GM18907 (cell line): ENCODE data around the gene ACER3.
"Not testable (repeated sequence)": the region's sequence is repeated elsewhere in the genome, so short reads cannot be mapped to it uniquely, and the experiment has no call there.

Experiments used
- ATAC-seq: cut with Tn5 transposase; IDR thresholded peaks from one replicate; pipeline ENCODE4 v1.9.1; 2021; ENCODE audit warnings: mild to moderate bottlenecking, moderate library complexity; ENCODE audit not compliant: unreplicated experiment

The ACER3 gene

DNA sequence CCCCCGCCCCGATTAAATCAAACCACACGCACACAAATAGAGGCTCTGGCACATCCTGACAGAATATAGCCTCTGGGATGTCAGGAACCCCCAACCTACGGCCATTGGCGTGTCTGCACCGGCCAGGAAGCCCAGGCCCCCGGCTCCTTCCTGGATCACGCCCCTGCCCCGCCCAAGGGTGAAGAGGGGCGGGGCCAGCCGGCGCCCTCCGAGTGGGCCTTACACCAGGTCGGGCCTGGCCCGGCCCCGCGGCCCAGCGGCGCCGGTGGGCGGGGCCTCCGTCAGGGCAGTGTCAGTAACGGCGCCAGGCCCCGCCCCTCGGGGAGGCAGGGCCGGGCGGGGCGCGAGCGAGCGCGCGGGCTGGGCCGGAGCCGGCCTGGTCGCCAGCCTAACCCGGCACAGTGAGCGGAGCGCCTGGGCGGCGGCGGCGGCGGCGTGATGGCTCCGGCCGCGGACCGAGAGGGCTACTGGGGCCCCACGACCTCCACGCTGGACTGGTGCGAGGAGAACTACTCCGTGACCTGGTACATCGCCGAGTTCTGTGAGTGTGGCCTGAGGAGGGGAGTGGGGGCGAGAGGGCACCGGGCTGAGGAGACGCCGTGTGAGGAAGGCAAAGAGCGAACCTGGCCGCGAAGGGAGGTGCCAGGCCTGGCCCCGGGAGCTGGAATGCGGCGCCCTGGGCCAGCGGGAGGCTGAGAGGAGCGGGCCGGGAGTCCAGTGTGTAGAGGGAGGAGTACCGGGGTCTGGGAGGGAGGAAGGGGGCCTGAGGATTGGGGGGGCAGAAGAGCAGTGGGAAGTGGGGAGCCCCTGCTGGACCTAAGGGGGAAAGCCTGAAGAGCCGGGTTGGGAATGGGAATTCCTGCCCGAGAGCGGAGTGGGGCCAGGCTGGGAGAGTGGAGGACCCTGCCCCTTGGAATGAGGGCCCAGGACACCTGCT, at the start of gene ACER3:
Gene ACER3, plus strand, starts transcription at position 380 of the 937 bp plus-strand sequence. Its CDS starts 59 bp downstream, at position 439.
- peak; percentile 91 for ATAC-seq

GRCh38 chr11:76811259-76811658, 49.5 kb upstream of the ACER3 start:
- ATAC-seq = no peak

GRCh38 chr11:76814414-76814813, 46.3 kb upstream of the ACER3 start:
- ATAC-seq = no peak

GRCh38 chr11:76815678-76816077, 45.0 kb upstream of the ACER3 start:
- ATAC-seq = not testable (repeated sequence)

DNA sequence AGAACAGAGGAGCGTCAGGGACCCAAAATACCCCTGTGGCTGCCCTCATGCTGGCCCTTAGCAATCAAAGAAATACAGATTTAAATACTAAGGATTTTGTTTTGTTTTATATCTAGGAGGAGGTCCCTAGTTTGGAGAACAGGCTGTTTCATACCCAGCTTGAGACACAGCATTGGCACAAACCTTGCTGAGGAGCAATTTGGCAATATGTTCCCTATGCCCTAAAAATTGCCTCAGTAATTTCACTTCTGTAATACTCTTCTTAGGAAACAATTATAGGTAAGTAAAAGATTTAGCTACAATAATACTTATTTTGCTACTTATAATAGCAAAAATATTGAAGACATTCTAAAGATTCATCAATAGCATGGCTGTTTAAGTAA, 40.5 kb upstream of the ACER3 start:
- no peak for ATAC-seq

DNA sequence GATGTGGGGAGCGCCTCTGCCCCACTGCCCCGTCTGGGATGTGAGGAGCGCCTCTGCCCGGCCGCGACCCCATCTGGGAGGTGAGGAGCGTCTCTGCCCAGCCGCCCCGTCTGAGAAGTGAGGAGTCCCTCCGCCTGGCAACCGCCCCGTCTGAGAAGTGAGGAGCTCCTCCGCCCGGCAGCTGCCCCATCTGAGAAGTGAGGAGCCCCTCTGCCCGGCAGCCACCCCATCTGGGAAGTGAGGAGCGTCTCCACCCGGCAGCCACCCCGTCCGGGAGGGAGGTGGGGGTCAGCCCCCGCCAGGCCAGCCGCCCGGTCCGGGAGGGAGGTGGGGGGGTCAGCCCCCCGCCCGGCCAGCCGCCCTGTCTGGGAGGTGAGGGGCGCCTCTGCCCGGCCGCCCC, 39.3 kb upstream of the ACER3 start:
- ATAC-seq = not testable (repeated sequence)

GRCh38 chr11:76822406-76822805, 38.3 kb upstream of the ACER3 start:
- ATAC-seq = no peak

DNA sequence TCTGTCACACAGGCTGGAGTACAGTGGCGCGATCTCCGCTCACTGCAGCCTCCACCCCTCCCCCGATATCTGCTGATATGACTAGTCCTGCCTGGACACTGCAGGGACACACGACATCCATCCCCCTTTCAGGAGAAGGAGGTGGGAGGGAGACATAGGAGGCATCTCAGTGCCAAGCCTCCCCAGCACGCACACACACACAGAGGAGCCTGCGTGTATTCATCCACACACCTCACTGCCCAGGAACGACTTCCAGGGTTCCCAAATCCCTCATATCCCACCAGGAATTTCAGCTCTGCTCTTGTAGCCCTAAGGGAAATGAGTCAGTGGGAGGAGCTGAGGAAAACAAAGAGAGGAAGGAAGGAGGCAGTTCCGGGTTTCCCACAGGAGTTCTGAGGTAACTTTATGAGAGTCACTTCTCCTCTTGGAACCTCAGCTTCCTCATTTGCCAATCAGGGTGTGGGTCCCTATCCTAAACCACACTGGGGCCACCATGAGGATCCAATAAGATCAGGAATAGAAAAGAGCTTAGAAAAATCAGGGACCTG, 37.2 kb upstream of the ACER3 start:
- ATAC-seq = no peak

- no peak for ATAC-seq
Observed at GRCh38 chr11:76824083-76824939, 36.4 kb upstream of the ACER3 start.

GRCh38 chr11:76824980-76825725, 35.6 kb upstream of the ACER3 start:
- no peak for ATAC-seq

- no peak for ATAC-seq
Observed at GRCh38 chr11:76825726-76826396, 34.9 kb upstream of the ACER3 start.

GRCh38 chr11:76826508-76826907, 34.2 kb upstream of the ACER3 start:
- ATAC-seq = not testable (repeated sequence)

DNA sequence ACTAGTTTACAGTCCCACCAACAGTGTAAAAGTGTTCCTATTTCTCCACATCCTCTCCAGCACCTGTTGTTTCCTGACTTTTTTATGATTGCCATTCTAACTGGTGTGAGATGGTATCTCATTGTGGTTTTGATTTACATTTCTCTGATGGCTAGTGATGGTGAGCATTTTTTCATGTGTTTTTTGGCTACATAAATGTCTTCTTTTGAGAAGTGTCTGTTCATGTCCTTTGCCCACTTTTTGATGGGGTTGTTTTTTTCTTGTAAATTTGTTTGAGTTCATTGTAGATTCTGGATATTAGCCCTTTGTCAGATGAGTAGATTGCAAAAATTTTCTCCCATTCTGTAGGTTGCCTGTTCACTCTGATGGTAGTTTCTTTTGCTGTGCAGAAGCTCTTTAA, 33.7 kb upstream of the ACER3 start:
- ATAC-seq = not testable (repeated sequence)

- ATAC-seq = no peak
Observed at GRCh38 chr11:76830639-76831327, 29.9 kb upstream of the ACER3 start.

- no peak for ATAC-seq
Observed at GRCh38 chr11:76831686-76832310, 28.9 kb upstream of the ACER3 start.

- no peak for ATAC-seq
Observed at GRCh38 chr11:76832361-76832760, 28.4 kb upstream of the ACER3 start.

- ATAC-seq = no peak
Observed at GRCh38 chr11:76834151-76834550, 26.6 kb upstream of the ACER3 start.

DNA sequence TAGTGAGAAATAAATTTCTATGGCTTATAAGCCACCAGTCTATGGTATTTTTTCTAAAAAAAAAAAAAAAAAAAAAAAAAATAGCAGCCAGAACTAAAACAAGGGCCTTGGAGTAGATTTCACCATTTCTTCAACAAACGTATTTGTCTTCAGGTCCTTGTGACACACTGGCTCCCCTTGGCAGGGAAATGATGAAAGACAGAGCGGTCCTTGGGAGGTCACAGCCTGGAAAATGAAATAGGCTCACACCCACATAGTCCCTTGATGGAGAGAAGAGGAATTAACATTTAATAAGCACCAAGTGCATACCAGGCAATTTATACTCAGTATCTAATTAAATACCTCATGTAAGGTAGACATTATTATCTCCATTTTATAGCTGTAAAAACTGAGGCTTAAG, 25.7 kb upstream of the ACER3 start:
- no peak for ATAC-seq
